GM12865 (cell line): ENCODE measurements around the gene PIGN.

ENCODE experiments used
- DNase-seq: peaks from one replicate; pipeline ENCODE4 v3.0.0; 2010; ENCODE audit warnings: low read depth
- H3K4me3 ChIP-seq: 2 replicates; pipeline ENCODE4 v1.5.1; 2011; ENCODE audit warnings: mild to moderate bottlenecking, low read depth, low read length, control low read depth
- TF ChIP-seq, protein P1 (sequence below): IDR thresholded peaks from 2 replicates; pipeline ENCODE4 v1.5.1; 2011; ENCODE audit warnings: low read length, control low read depth, low read depth, inconsistent platforms; ENCODE audit not compliant: insufficient read depth; ENCODE audit errors: missing control alignments

PIGN gene

DNA sequence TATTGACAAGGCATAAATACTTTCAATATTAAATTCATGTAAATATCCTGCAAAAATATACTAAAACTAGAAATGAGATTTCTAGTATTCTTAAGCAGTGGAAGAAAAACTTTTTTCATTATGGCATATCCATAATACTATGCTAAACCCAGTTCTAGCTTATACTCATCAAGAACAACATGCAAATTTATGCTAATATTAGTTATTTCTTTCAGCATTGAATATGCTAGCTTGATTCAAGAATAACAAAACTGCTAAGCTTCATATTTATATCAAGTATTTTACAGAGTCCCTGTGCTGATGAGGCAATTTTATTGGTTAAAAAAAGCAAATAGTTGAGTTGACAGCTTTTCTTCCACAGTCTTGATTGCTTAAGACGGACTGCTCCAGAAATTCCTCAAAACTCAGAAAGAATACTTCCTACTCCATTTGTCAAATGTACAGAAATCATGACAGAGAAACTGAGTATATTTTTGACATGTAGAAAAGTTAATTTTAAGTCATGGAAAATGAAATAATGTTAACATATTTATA, 105.0 kb downstream of the PIGN start:
- TF ChIP-seq, protein P1, sequence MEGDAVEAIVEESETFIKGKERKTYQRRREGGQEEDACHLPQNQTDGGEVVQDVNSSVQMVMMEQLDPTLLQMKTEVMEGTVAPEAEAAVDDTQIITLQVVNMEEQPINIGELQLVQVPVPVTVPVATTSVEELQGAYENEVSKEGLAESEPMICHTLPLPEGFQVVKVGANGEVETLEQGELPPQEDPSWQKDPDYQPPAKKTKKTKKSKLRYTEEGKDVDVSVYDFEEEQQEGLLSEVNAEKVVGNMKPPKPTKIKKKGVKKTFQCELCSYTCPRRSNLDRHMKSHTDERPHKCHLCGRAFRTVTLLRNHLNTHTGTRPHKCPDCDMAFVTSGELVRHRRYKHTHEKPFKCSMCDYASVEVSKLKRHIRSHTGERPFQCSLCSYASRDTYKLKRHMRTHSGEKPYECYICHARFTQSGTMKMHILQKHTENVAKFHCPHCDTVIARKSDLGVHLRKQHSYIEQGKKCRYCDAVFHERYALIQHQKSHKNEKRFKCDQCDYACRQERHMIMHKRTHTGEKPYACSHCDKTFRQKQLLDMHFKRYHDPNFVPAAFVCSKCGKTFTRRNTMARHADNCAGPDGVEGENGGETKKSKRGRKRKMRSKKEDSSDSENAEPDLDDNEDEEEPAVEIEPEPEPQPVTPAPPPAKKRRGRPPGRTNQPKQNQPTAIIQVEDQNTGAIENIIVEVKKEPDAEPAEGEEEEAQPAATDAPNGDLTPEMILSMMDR: no peak

GRCh38 chr18:62081248-62081647, 105.6 kb downstream of the PIGN start:
- no peak overlapping the region for H3K4me3 ChIP-seq
- TF ChIP-seq, protein P1: no peak
- no peak for DNase-seq

More for the DNA sequence above, 105.0 kb downstream of the PIGN start:
- no peak for DNase-seq
- H3K4me3 ChIP-seq: no peak overlapping the region

- TF ChIP-seq, protein P1: no peak
- H3K4me3 ChIP-seq: no peak overlapping the region
- DNase-seq: no peak
Observed at GRCh38 chr18:62080172-62080900, 106.5 kb downstream of the PIGN start.

- TF ChIP-seq, protein P1: no peak
- no peak for DNase-seq
- H3K4me3 ChIP-seq: no peak overlapping the region
Observed at GRCh38 chr18:62073461-62074281, 113.2 kb downstream of the PIGN start.

- no peak overlapping the region for H3K4me3 ChIP-seq
- no peak for DNase-seq
- TF ChIP-seq, protein P1: no peak
Observed at GRCh38 chr18:62072370-62072769, 114.5 kb downstream of the PIGN start.

DNA sequence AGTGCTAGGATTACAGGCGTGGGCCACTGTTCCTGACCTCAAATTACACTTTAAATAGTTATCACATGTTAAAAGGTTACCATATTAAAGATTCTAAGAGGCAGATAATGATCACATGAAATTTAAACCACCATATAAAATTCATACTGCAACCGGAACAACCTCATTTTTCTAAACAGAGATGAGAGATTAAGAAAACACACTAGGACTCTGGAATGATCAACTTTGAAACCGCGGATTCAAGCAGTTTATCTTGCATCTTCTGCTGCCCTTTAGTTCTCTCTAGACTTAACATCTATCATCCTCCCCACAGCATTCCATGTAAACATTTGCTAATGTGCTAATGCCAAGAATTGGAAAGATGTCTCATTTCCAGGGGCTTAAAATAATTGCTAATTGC, 115.8 kb downstream of the PIGN start:
- DNase-seq: no peak
- no peak overlapping the region for H3K4me3 ChIP-seq
- TF ChIP-seq, protein P1: no peak

GRCh38 chr18:62070302-62070701, 116.6 kb downstream of the PIGN start:
- H3K4me3 ChIP-seq: no peak overlapping the region
- TF ChIP-seq, protein P1: no peak
- DNase-seq: no peak
